ENCODE data around the gene ZC3H6.

GRCh38 chr2:112260295-112260625 is 15.1 kb upstream of the ZC3H6 start:
- no peak for TF ChIP-seq CTCF (conservative IDR thresholded peaks at IDR 0.05)
- no peak for TF ChIP-seq ZFX (IDR thresholded peaks at IDR 0.05)

Data from C4-2B (cell line).